Karpas-422 (cell line): ENCODE data around the gene HOXA5. TPM values are rescaled to one million over a fixed set of nuclear protein-coding genes. Genes with fewer than 3 reads are reported as not detected.

Experiments used
- DNase-seq: peaks from one replicate; pipeline ENCODE4 v3.0.0-alpha.2; 2015
- H2AFZ ChIP-seq: fragments of 200-600 bp; sonication (generic); 2 replicates; pipeline ENCODE4 v1.6.1; 2014; ENCODE audit warnings: antibody characterized with exemption, low read length, mixed read lengths
- H3K27ac ChIP-seq: fragments of 200-600 bp; sonication (generic); 2 replicates; pipeline ENCODE4 v1.5.1; 2014; ENCODE audit warnings: mild to moderate bottlenecking, low read length, moderate library complexity
- H3K27me3 ChIP-seq: fragments of 200-600 bp; sonication (generic); 2 replicates; pipeline ENCODE4 v1.6.1; 2014; ENCODE audit warnings: low read length, mixed read lengths
- H3K36me3 ChIP-seq: fragments of 200-600 bp; sonication (generic); 2 replicates; pipeline ENCODE4 v1.6.1; 2014; ENCODE audit warnings: low read length, mixed read lengths; ENCODE audit not compliant: insufficient read depth
- H3K4me1 ChIP-seq: fragments of 200-600 bp; sonication (generic); 2 replicates; pipeline ENCODE4 v1.6.1; 2014; ENCODE audit warnings: mild to moderate bottlenecking, low read length, mixed read lengths
- H3K4me2 ChIP-seq: fragments of 200-600 bp; sonication (generic); 2 replicates; pipeline ENCODE4 v1.6.1; 2014; ENCODE audit warnings: low read length, low read depth, mild to moderate bottlenecking; ENCODE audit not compliant: poor library complexity, severe bottlenecking
- H3K4me3 ChIP-seq: fragments of 200-600 bp; sonication (generic); 2 replicates; pipeline ENCODE4 v1.5.1; 2014; ENCODE audit warnings: mild to moderate bottlenecking, antibody characterized with exemption, low read length, mixed read lengths
- H3K79me2 ChIP-seq: fragments of 200-600 bp; sonication (generic); 2 replicates; pipeline ENCODE4 v1.6.1; 2014; ENCODE audit warnings: mild to moderate bottlenecking, low read length, mixed read lengths
- H3K9ac ChIP-seq: fragments of 200-600 bp; sonication (generic); 2 replicates; pipeline ENCODE4 v1.6.0; 2014; ENCODE audit warnings: low read length
- H3K9me2 ChIP-seq: fragments of 200-600 bp; sonication (generic), shearing (Covaris generic); replicated peaks from 2 replicates; pipeline ENCODE4 v1.6.0; 2014; ENCODE audit warnings: mild to moderate bottlenecking, low read length, moderate library complexity; ENCODE audit not compliant: insufficient read depth
- H3K9me3 ChIP-seq: fragments of 300-700, 200-600 bp; sonication (generic); 2 replicates; pipeline ENCODE4 v1.6.1; 2014; ENCODE audit warnings: low read length, mixed read lengths
- H4K20me1 ChIP-seq: fragments of 200-600 bp; sonication (generic); 2 replicates; pipeline ENCODE4 v1.6.1; 2014; ENCODE audit warnings: mild to moderate bottlenecking, antibody characterized with exemption, low read length, low read depth; ENCODE audit not compliant: insufficient read depth
- total RNA-seq: library from RNA; depleted of rRNA; stranded (reverse); fragments of >200 nt; shearing (Covaris generic); gene quantifications from 2 replicates; pipeline ENCODE4 v1.2.3, GENCODE V29; 2014; ENCODE audit warnings: low replicate concordance

Gene HOXA5
- total RNA-seq, 1 experiment from 2014 or later, result 4.1 TPM

DNA sequence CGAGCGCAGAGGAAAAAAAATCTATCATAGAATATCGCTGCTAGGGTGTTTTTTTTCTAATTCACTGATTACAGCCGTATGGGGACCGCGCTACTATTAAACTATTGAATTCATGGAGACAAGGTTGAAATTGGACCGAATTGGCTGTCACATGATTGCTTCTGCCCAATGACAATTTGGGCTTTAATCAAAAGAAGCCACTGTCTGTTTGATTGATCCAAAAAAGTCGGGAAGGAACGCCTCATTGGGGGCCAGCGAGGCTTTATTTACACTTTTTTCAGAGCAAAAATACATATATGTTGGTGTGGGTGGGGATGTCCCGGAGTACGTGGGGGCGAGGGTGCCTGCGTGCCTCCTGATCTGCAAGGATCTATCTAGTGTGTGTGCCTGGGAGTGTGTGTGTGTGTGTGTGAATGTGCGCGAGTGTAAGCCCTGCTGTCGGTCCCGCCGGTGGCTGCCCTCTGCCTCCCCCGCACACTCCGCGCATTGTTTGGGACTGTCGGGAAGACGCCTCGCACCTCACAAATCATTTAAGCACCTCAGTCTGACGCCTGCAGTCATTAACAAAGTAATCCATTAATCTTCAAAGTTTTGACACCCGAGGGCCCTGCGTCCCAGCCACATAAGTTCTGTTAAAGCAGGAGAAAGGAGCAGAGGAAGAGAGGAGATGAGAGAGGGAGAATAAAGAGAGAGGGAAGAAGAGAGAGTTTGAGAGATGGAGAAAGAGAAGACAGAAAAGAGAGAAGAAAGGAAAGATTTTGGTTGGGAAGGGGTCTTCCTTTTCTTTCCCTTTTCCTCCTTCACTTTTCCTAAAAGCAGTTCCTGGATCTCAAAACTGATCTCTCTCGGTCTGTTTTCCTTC, 40.7 kb downstream of the HOXA5 start, which contains the start of gene HOXA2:
HOXA2 (minus strand) TSS at position 103 of the 862 bp plus-strand sequence. CDS start 183 bp downstream, outside the sequence.
- Histone ChIP-seq H2AFZ (no peak within 1 kb of the TSS), H3K36me3 (no peaks in the 10 kb centered on the region), H3K4me3 (no peak within 1 kb of the TSS), H3K9ac (no peak within 1 kb of the TSS), H3K4me2 (no peak within 1 kb of the TSS), H3K9me2 (no peaks in the 10 kb centered on the region), H3K79me2 (peaks cover 4% of the 10 kb centered on the region), H3K4me1 (peaks cover under 1% of the 10 kb centered on the region), H4K20me1 (0 out of 2 replicates have a peak, but pooled peaks cover 8% of the 10 kb centered on the region), H3K9me3 (no peaks in the 10 kb centered on the region), H3K27me3 (no peaks in the 10 kb centered on the region), H3K27ac (no peak within 1 kb of the TSS)
- no peak for DNase-seq

- H3K4me1 ChIP-seq, result peaks cover 8% of the 10 kb centered on the region
- H4K20me1 ChIP-seq, result 0 out of 2 replicates have a peak, but pooled peaks cover 8% of the 10 kb centered on the region
- no peak overlapping the region for H3K27ac ChIP-seq
- H3K4me3 ChIP-seq, result no peak overlapping the region
- H2AFZ ChIP-seq, result no peak overlapping the region
- no peaks in the 10 kb centered on the region for H3K36me3 ChIP-seq
- H3K9me2 ChIP-seq, result no peaks in the 10 kb centered on the region
- H3K9ac ChIP-seq, result no peak overlapping the region
- peaks cover 12% of the 10 kb centered on the region for H3K79me2 ChIP-seq
- no peak overlapping the region for H3K4me2 ChIP-seq
- no peaks in the 10 kb centered on the region for H3K9me3 ChIP-seq
- H3K27me3 ChIP-seq, result no peaks in the 10 kb centered on the region
- DNase-seq, result no peak
These were observed 41.4 kb downstream of the HOXA5 start for GRCh38 chr7:27101957-27102580.

- H3K79me2 ChIP-seq, result peaks cover 15% of the 10 kb centered on the region
- 0 out of 2 replicates have a peak, but pooled peaks cover 8% of the 10 kb centered on the region for H4K20me1 ChIP-seq
- no peaks in the 10 kb centered on the region for H3K9me3 ChIP-seq
- H3K4me1 ChIP-seq, result peaks cover 11% of the 10 kb centered on the region
- DNase-seq, result no peak
- no peaks in the 10 kb centered on the region for H3K36me3 ChIP-seq
- H3K9me2 ChIP-seq, result no peaks in the 10 kb centered on the region
- H3K27me3 ChIP-seq, result no peaks in the 10 kb centered on the region
- no peak overlapping the region for H3K4me2 ChIP-seq
- no peak overlapping the region for H3K27ac ChIP-seq
- no peak overlapping the region for H3K9ac ChIP-seq
- no peak overlapping the region for H2AFZ ChIP-seq
- no peak overlapping the region for H3K4me3 ChIP-seq
These were observed 42.1 kb downstream of the HOXA5 start for GRCh38 chr7:27101171-27101956.

DNA sequence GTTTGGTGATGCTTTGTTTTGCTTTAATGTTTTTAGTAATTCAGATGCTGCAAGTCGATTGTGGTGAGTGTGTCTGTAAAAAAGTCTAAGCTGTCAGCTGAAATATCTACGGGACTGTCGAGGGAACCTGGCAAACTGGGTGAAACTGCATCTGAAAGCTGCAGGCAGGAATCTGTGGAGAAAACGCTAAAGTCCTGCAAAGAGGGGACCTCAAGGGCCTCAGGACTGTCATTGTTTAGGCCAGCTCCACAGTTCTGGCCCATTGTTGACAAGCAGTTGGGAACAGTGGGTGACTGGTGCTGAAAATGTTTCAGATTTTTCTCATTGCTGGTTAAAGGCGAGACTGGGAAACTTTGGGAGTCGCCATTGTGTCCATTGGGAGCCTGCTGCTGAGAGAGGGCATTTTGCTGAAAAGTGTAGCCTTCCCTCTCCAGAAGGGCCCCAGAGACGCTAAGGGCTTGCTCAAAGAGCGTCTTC, 42.7 kb downstream of the HOXA5 start:
- Histone ChIP-seq H3K79me2 (peaks cover 15% of the 10 kb centered on the region), H3K36me3 (no peaks in the 10 kb centered on the region), H3K9me3 (no peaks in the 10 kb centered on the region), H3K4me1 (peaks cover 11% of the 10 kb centered on the region), H3K9ac (no peak overlapping the region), H3K9me2 (no peaks in the 10 kb centered on the region), H3K4me2 (no peak overlapping the region), H3K27me3 (no peaks in the 10 kb centered on the region), H3K27ac (no peak overlapping the region), H3K4me3 (no peak overlapping the region), H2AFZ (no peak overlapping the region), H4K20me1 (0 out of 2 replicates have a peak, but pooled peaks cover 8% of the 10 kb centered on the region)
- no peak for DNase-seq

DNA sequence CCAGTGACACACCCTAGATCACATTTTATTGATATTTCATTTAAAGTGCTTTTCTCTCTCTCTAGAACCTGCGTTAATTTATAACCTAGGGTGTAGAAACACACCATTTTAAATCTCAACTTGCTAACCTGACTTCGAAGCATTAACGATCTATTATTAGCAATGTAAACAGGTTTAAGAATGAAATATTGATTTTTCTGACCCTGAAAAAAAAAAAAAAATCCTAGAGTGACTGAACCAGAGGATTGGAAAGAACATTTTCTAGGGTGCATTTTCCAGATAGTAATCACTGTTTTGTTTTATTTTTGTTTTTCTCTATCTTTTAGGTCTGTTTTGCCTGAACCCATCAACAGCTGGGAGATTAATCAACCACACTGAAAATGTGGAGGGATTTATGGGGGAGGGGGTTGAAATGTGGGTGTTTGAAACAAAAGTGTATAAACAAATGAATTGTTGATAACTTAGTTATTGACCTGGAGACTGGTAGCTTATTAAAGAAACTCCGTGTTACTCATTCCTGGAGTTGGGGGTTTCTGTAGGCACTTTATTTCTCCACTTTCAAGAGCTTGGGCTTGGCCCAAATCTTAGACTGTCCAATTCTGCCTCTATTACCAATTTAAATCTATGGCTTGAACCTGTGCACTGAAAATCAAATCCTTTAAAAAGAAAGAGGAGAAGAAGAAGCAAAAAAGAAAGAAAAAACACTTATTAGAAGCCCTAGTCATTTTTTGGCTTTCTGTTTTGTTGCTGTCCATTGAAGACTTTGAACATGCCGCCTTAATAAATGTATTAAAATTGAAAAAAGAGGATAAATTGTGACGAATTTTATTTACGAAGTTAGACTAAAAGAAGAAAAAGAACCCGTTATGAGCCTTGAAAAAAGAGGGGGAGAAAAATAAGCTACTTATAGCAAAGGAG, 43.8 kb downstream of the HOXA5 start:
- Histone ChIP-seq H3K4me1 (peaks cover 18% of the 10 kb centered on the region), H3K4me2 (no peak overlapping the region), H3K27me3 (no peaks in the 10 kb centered on the region)

DNA sequence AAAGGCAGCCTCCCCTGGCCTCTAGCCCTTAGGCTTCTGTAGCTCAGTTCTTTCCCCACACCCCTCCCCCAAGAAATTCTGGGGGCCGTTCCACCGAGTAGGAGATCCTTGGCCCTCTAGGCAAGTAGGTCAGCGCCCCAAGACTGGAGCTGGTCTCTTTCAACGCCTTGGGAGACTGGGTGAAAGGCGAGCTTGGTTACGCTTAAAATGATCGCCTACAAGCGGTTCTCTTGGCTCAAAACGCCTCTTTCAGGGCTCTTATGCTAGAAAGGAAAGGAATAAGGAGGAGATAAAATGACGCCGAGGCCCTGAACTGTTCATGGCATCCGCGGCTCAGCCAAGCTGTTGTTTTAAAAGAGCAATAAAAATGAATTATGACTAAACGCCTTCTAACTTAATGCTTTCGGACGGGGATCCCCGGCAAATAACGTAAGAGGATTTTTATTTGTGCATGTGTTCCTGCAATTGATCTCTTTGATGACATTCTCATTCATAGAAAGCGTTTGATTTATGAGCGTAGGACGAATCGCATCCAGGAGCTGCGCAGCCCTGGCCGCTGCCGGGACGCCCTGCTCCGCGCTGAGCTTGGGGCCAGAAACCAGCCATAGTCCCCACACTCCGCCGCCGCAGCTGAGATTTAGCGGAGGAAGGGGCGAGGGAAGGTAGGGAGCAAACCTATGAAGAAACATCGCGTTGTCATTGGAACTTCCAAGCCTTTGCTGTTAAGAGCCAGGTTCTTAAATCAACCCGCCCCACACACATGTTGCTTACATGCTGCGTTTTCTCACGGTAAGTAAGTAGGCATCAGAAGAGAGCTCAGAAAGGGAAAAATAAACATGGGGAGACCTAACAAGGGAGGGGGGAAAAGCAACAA, 44.7 kb downstream of the HOXA5 start:
- H3K4me3 ChIP-seq, result no peak overlapping the region
- no peak overlapping the region for H3K4me2 ChIP-seq

More for the DNA sequence above, 43.8 kb downstream of the HOXA5 start:
- Histone ChIP-seq H3K27ac (no peak overlapping the region), H3K4me3 (no peak overlapping the region), H3K9ac (no peak overlapping the region), H3K36me3 (no peaks in the 10 kb centered on the region), H3K9me2 (no peaks in the 10 kb centered on the region), H3K79me2 (peaks cover 15% of the 10 kb centered on the region), H4K20me1 (0 out of 2 replicates have a peak, but pooled peaks cover under 1% of the 10 kb centered on the region), H2AFZ (no peak overlapping the region), H3K9me3 (no peaks in the 10 kb centered on the region)
- DNase-seq, result no peak

More for the DNA sequence above, 44.7 kb downstream of the HOXA5 start:
- no peaks in the 10 kb centered on the region for H3K9me2 ChIP-seq
- peaks cover 15% of the 10 kb centered on the region for H3K79me2 ChIP-seq
- no peaks in the 10 kb centered on the region for H3K27me3 ChIP-seq
- H3K9me3 ChIP-seq, result no peaks in the 10 kb centered on the region
- no peaks in the 10 kb centered on the region for H4K20me1 ChIP-seq
- no peak overlapping the region for H2AFZ ChIP-seq
- DNase-seq, result no peak
- peaks cover 19% of the 10 kb centered on the region for H3K4me1 ChIP-seq
- no peak overlapping the region for H3K27ac ChIP-seq
- H3K9ac ChIP-seq, result no peak overlapping the region
- H3K36me3 ChIP-seq, result no peaks in the 10 kb centered on the region
